Hepatocyte (in vitro differentiated cells): Measurements from ENCODE around the gene HEY2. TPM values are rescaled to one million over a fixed set of nuclear protein-coding genes. Genes with fewer than 3 reads are reported as not detected.

Experiments used
- DNase-seq: peaks from one replicate; pipeline ENCODE4 v3.0.0-alpha.2; 2016; ENCODE audit warnings: low spot score
- H2AFZ ChIP-seq: fragments of 200-600 bp; sonication (generic); 2 replicates; pipeline ENCODE4 v1.6.0; 2016; ENCODE audit warnings: antibody characterized with exemption, mild to moderate bottlenecking
- H3K27ac ChIP-seq: fragments of 200-600 bp; sonication (generic); 2 replicates; pipeline ENCODE4 v1.5.1; 2016; ENCODE audit warnings: mild to moderate bottlenecking
- H3K27me3 ChIP-seq: fragments of 200-600 bp; sonication (generic); 2 replicates; pipeline ENCODE4 v1.6.1; 2016
- H3K36me3 ChIP-seq: fragments of 200-600 bp; sonication (generic); replicated peaks from 2 replicates; pipeline ENCODE4 v1.5.1; 2016; ENCODE audit warnings: low read depth; ENCODE audit not compliant: insufficient read depth
- H3K4me1 ChIP-seq: fragments of 200-600 bp; sonication (generic); 2 replicates; pipeline ENCODE4 v1.5.1; 2016; ENCODE audit warnings: mild to moderate bottlenecking, moderate library complexity; ENCODE audit not compliant: insufficient read depth
- H3K4me2 ChIP-seq: fragments of 200-600 bp; sonication (generic); 2 replicates; pipeline ENCODE4 v1.6.0; 2016
- H3K4me3 ChIP-seq: fragments of 200-600 bp; sonication (generic); 2 replicates; pipeline ENCODE4 v1.5.1; 2016; ENCODE audit warnings: mild to moderate bottlenecking
- H3K79me2 ChIP-seq: fragments of 200-600 bp; sonication (generic); 2 replicates; pipeline ENCODE4 v1.6.0; 2017; ENCODE audit warnings: mild to moderate bottlenecking
- H3K9me2 ChIP-seq: fragments of 200-600 bp; sonication (generic); replicated peaks from 2 replicates; pipeline ENCODE4 v1.6.0; 2017; ENCODE audit warnings: mild to moderate bottlenecking; ENCODE audit not compliant: insufficient read depth
- H3K9me3 ChIP-seq: fragments of 200-600 bp; sonication (generic); 2 replicates; pipeline ENCODE4 v1.5.1; 2016; ENCODE audit warnings: low read depth, mild to moderate bottlenecking
- H4K20me1 ChIP-seq: fragments of 200-600 bp; sonication (generic); 2 replicates; pipeline ENCODE4 v1.6.0; 2016; ENCODE audit warnings: mild to moderate bottlenecking; ENCODE audit not compliant: insufficient read depth, poor library complexity, severe bottlenecking
- EZH2 ChIP-seq: fragments of 200-600 bp; sonication (generic); IDR thresholded peaks from 2 replicates; pipeline ENCODE4 v1.6.1; 2016; ENCODE audit warnings: antibody characterized with exemption, mild to moderate bottlenecking, borderline replicate concordance
- EZH2phosphoT487 ChIP-seq: fragments of 200-600 bp; sonication (generic); IDR thresholded peaks from one replicate; pipeline ENCODE4 v1.6.1; 2018; ENCODE audit warnings: antibody characterized with exemption, mild to moderate bottlenecking, low read depth, moderate library complexity; ENCODE audit not compliant: unreplicated experiment, severe bottlenecking
- WGBS: methylation state at CpG from one replicate; pipeline ENCODE4 v1.1.6; 2016; ENCODE audit warnings: low lambda C conversion rate; ENCODE audit errors: missing lambda C conversion rate; 5-methylcytosine and 5-hydroxymethylcytosine counted together
- polyA plus RNA-seq: library from polyadenylated mRNA; unstranded; fragments of >200 nt; fragmentation: Nextera tagmentation; extraction: Ambion mirVana; gene quantifications from 2 replicates; pipeline ENCODE4 v1.2.1, GENCODE V29; 2016
- total RNA-seq: library from RNA; depleted of rRNA; stranded (reverse); fragments of >200 nt; gene quantifications from 2 replicates; pipeline ENCODE4 v1.2.3, GENCODE V29; 2014
- TF ChIP-seq, protein P1 (sequence below): fragments of 200-600 bp; sonication (generic); IDR thresholded peaks from 2 replicates; pipeline ENCODE4 v1.5.1; 2016; ENCODE audit warnings: antibody characterized with exemption, mild to moderate bottlenecking; ENCODE audit not compliant: poor library complexity

The HEY2 gene
- total and polyA plus RNA-seq, 2 experiments from 2014 or later: 0.27 to 0.47 TPM

DNA sequence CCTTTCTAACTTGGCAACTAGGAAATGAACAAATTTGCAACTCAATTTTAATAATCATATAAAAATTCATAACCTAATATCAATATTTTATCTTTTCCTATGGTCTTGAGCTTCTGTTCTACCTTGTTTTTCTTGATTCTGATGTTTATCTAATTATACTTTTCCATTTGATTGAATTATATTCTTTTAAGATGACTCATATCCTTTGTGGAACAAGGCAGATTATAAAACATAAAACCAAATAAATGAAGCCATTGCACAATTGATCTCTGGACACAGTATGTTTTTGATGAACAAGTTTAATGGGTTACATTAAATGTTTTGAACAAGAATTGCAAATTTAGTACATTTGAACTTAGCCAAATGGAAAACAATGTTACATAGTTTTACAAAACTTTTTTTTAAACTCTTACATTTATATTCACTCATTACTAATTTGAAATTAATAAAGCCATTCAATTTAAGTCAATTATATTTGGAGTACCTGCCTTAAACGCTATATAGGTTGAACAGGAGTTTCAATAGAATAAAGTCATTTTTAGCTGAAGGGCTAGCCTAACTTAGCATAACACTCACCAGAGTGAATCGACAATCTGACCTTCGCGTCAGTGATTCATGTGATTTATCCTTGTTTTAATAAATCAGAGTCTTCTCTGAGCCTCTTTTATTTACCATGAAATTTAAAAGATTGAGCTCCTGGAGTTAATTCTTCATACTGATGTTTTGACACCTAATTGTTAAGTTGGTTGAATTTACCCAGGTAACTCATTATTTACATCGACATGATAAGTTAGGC lies 45.1 kb downstream of the HEY2 start:
- H4K20me1 ChIP-seq: no peaks in the 10 kb centered on the region
- no peak overlapping the region for H3K4me2 ChIP-seq
- no peak overlapping the region for H3K4me3 ChIP-seq
- H2AFZ ChIP-seq: no peak overlapping the region
- no peaks in the 10 kb centered on the region for H3K36me3 ChIP-seq
- peaks cover 12% of the 10 kb centered on the region for H3K4me1 ChIP-seq
- no peaks in the 10 kb centered on the region for H3K9me3 ChIP-seq
- WGBS: 94% methylated on average over 5 of the region's 5 CpGs
- DNase-seq: no peak
- peaks cover 45% of the 10 kb centered on the region for H3K79me2 ChIP-seq
- no peak for TF ChIP-seq EZH2
- no peak for TF ChIP-seq EZH2phosphoT487
- TF ChIP-seq, protein P1, sequence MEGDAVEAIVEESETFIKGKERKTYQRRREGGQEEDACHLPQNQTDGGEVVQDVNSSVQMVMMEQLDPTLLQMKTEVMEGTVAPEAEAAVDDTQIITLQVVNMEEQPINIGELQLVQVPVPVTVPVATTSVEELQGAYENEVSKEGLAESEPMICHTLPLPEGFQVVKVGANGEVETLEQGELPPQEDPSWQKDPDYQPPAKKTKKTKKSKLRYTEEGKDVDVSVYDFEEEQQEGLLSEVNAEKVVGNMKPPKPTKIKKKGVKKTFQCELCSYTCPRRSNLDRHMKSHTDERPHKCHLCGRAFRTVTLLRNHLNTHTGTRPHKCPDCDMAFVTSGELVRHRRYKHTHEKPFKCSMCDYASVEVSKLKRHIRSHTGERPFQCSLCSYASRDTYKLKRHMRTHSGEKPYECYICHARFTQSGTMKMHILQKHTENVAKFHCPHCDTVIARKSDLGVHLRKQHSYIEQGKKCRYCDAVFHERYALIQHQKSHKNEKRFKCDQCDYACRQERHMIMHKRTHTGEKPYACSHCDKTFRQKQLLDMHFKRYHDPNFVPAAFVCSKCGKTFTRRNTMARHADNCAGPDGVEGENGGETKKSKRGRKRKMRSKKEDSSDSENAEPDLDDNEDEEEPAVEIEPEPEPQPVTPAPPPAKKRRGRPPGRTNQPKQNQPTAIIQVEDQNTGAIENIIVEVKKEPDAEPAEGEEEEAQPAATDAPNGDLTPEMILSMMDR: no peak
- H3K27me3 ChIP-seq: no peaks in the 10 kb centered on the region
- no peaks in the 10 kb centered on the region for H3K9me2 ChIP-seq
- H3K27ac ChIP-seq: no peak overlapping the region

DNA sequence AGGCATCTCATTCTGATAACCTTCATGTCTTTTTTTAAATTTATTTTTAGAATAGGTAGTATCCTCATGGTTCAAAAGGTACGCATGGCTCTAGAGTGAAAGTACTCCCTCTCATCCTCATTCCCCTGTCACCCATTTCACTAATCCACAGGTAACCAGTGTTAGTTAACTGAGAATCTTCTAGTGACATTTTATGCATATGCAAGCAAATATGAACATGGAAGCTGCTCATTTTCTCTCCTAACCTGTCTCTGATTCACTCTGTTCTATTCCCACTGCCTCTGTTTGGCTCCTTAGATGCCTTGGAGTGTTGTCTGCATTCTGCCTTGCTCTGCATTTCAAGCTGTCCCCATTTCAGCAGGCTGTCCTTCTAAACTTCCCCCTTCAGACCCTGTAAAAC lies 45.9 kb downstream of the HEY2 start:
- H3K27ac ChIP-seq: no peak overlapping the region
- 95% methylated on average over 1 of the region's 1 CpG for WGBS
- no peak for DNase-seq
- no peaks in the 10 kb centered on the region for H4K20me1 ChIP-seq
- no peak overlapping the region for H2AFZ ChIP-seq
- H3K4me3 ChIP-seq: no peak overlapping the region
- no peaks in the 10 kb centered on the region for H3K9me3 ChIP-seq
- peaks cover 5% of the 10 kb centered on the region for H3K4me1 ChIP-seq
- TF ChIP-seq EZH2phosphoT487 (no peak), EZH2 (no peak)
- TF ChIP-seq, protein P1: no peak
- H3K9me2 ChIP-seq: no peaks in the 10 kb centered on the region
- H3K36me3 ChIP-seq: no peaks in the 10 kb centered on the region
- H3K4me2 ChIP-seq: no peak overlapping the region
- H3K79me2 ChIP-seq: peaks cover 51% of the 10 kb centered on the region
- H3K27me3 ChIP-seq: no peaks in the 10 kb centered on the region

DNA sequence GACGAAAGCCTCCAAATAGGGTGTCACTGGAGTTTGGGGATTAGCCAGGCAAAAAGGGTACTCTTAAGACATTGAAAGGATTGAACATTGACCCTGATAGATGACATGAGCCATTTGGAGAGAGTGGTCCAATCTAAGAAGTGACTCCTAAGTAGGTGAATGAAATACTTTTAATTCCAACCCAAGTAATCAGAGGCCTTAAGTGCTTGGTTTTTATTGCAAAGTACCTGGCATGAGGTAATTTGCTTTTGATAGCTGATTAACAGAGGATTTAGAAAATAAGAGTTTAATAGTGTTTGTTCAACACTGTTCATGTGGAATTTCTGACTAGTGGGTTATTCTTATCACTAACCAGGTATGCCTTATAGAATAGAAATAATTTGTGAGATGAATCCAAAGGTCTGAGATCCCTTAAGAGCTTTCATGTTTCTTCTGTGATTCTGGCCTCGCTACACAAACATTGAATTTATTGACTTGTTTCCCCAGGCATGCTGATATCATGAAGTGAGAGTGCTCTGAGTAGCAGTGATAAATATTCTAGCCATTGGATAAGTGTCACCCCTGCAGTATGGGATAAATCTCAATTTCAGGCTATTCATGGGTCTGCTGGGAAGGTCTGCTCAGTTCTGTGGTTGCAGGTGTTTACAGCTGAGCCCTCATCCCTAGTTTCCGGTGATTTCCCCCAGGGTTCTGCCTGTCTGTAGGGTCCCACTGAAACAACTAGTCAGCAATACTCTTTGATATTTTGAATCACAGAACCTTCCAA lies 47.9 kb downstream of the HEY2 start:
- no peaks in the 10 kb centered on the region for H3K9me2 ChIP-seq
- WGBS: 77% methylated on average over 3 of the region's 3 CpGs
- H3K4me1 ChIP-seq: no peaks in the 10 kb centered on the region
- H3K4me2 ChIP-seq: no peak overlapping the region
- no peak for DNase-seq
- H3K36me3 ChIP-seq: no peaks in the 10 kb centered on the region
- H4K20me1 ChIP-seq: no peaks in the 10 kb centered on the region
- H3K4me3 ChIP-seq: no peak overlapping the region
- TF ChIP-seq, protein P1: no peak
- TF ChIP-seq EZH2phosphoT487 (no peak), EZH2 (no peak)
- H3K27ac ChIP-seq: no peak overlapping the region
- H2AFZ ChIP-seq: no peak overlapping the region
- H3K79me2 ChIP-seq: peaks cover 61% of the 10 kb centered on the region
- no peaks in the 10 kb centered on the region for H3K27me3 ChIP-seq
- no peaks in the 10 kb centered on the region for H3K9me3 ChIP-seq
